ENCODE measurements around the gene CTSW.

The CTSW gene

DNA sequence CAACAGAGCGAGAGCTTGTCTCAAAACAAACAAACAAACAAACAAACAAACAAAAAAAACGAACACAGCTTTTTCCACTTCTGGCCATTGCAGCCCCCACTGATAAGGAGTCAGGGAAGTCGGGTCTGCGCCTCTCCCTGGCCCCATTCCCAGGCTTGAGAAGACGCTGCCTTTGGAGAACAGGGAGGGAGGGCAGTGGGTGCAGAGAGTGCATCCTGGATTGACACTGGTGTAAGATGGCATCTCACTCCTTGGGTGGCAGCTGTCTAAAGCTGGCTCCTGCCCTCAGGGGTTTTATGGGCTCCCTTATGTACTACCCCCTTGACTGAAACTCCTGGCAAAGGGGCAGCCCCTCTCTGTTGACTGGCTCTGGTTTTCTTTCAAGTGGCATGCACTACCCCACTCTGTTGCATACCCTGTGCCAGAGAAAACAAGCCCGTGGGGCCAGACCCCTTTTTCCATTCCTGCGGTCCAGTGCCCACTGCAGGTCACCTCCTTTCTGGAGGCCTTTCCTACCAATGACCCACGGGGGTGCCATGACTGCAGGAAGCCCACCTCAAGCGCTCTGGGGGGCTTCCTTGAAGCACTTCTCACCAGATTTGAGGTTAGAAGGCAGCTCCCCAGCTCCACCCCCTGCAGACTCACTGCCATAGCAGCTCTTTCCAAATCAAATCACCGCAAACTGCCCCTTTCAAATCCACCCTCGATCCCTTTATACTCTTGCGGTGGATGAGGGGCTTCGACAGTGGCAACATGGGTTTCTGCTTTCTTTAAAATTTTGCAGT lies 52.3 kb downstream of the CTSW start:
- H3K36me3 ChIP-seq (ENCODE audit: insufficient read depth, low read depth, low read length) = no peaks in the 10 kb centered on the region

DNA sequence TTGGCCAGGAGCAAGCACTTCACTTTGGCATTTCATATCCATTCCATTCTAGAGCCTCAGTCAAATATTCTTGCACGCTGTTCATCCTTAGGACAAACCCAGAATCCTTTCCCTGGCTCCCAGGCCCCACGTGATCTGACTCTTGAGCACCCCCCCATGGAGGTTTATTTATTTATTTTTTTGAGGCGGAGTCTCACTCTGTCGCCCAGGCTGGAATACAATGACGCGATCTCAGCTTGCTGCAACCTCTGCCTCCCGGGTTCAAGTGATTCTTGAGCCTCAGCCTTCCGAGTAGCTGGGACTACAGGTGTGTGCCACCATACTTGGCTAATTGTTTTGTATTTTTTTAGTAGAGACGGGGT lies 52.9 kb downstream of the CTSW start:
- Histone ChIP-seq H3K27me3 (ENCODE audit: insufficient read depth, low read length) (0 out of 2 replicates have a peak, but pooled peaks cover 2% of the 10 kb centered on the region), H3K9ac (ENCODE audit: low read depth, low read length) (no peak overlapping the region), H3K27ac (ENCODE audit: low read length) (no peak overlapping the region), H3K36me3 (ENCODE audit: insufficient read depth, low read depth, low read length) (no peaks in the 10 kb centered on the region), H3K9me3 (ENCODE audit: insufficient read depth, low read depth, low read length) (no peaks in the 10 kb centered on the region), H3K4me3 (ENCODE audit: low read length) (no peak overlapping the region), H3K4me1 (ENCODE audit: insufficient read depth, low read length) (peaks cover 7% of the 10 kb centered on the region)

More for the DNA sequence above, 52.3 kb downstream of the CTSW start:
- Histone ChIP-seq H3K9me3 (ENCODE audit: insufficient read depth, low read depth, low read length) (no peaks in the 10 kb centered on the region), H3K9ac (ENCODE audit: low read depth, low read length) (no peak overlapping the region), H3K4me3 (ENCODE audit: low read length) (no peak overlapping the region), H3K27ac (ENCODE audit: low read length) (no peak overlapping the region), H3K4me1 (ENCODE audit: insufficient read depth, low read length) (peaks cover 8% of the 10 kb centered on the region), H3K27me3 (ENCODE audit: insufficient read depth, low read length) (no peaks in the 10 kb centered on the region)
